Natural killer cell (primary cell): ENCODE results near the gene GABRB3. TPM values are rescaled to one million over a fixed set of nuclear protein-coding genes. Genes with fewer than 3 reads are reported as not detected.

Experiments used
- ATAC-seq, 3 donors: fragments of 150-1000 bp in 2 of 3; fragments of 200-7000 bp in 1 of 3; cut with Tn5 transposase; 1 replicate in 1 of 3; 2 replicates in 2 of 3; pipeline ENCODE4 v1.10.0; 2021; ENCODE audit warnings: mild to moderate bottlenecking in 2 of 3, moderate library complexity in 2 of 3
- DNase-seq, 2 donors: peaks; one replicate each; pipeline versions ENCODE4 v3.0.0 to v3.0.0-alpha.2; 2013 to 2021; ENCODE audit warnings: mixed read lengths in 1 of 2
- H3K27ac ChIP-seq: one replicate; pipeline ENCODE4 v1.5.1; 2013; ENCODE audit warnings: mild to moderate bottlenecking, low read length
- H3K27me3 ChIP-seq: one replicate; pipeline ENCODE4 v1.6.1; 2013; ENCODE audit warnings: low read length; ENCODE audit not compliant: control insufficient read depth, insufficient read depth
- H3K36me3 ChIP-seq: one replicate; pipeline ENCODE4 v1.6.1; 2013; ENCODE audit warnings: low read length; ENCODE audit not compliant: control insufficient read depth, insufficient read depth
- H3K4me1 ChIP-seq: one replicate; pipeline ENCODE4 v1.6.1; 2013; ENCODE audit warnings: low read length; ENCODE audit not compliant: control insufficient read depth, insufficient read depth
- H3K4me3 ChIP-seq: one replicate; pipeline ENCODE4 v1.5.1; 2013; ENCODE audit warnings: low read length
- H3K9me3 ChIP-seq: one replicate; pipeline ENCODE4 v1.6.1; 2013; ENCODE audit warnings: low read length; ENCODE audit not compliant: control insufficient read depth, insufficient read depth
- H3K27ac Mint-ChIP-seq, 2 donors: one replicate each; pipeline ENCODE4 v1.8.0; 2022; ENCODE audit warnings: mild to moderate bottlenecking in 2 of 2, mixed read lengths in 2 of 2, moderate library complexity in 1 of 2
- H3K27me3 Mint-ChIP-seq, 2 donors: one replicate each; pipeline ENCODE4 v1.8.0; 2022; ENCODE audit warnings: low read depth in 2 of 2, mixed read lengths in 2 of 2
- H3K36me3 Mint-ChIP-seq: one replicate; pipeline ENCODE4 v1.8.0; 2022; ENCODE audit warnings: mixed read lengths
- H3K4me1 Mint-ChIP-seq, 2 donors: one replicate each; pipeline ENCODE4 v1.8.0; 2022; ENCODE audit warnings: mixed read lengths in 2 of 2
- H3K4me3 Mint-ChIP-seq: one replicate; pipeline ENCODE4 v1.8.0; 2022; ENCODE audit warnings: mild to moderate bottlenecking, moderate library complexity, mixed read lengths
- H3K9me3 Mint-ChIP-seq, 2 donors: one replicate each; pipeline ENCODE4 v1.8.0; 2022; ENCODE audit warnings: mixed read lengths in 2 of 2
- CTCF ChIP-seq: fragments of 200-600 bp; IDR thresholded peaks from one replicate; pipeline ENCODE4 v1.8.0; 2022; ENCODE audit warnings: antibody characterized with exemption
- WGBS: methylation state at CpG from one replicate; pipeline ENCODE4 v1.1.7; 2013; ENCODE audit warnings: missing lambda C conversion rate; ENCODE audit not compliant: insufficient coverage; 5-methylcytosine and 5-hydroxymethylcytosine counted together
- intact Hi-C: fragments of 100-400 bp; cut with micrococcal nuclease; formaldehyde crosslinking; loops from one replicate; pipeline ENCODE4 v1.14.2; 2022
- total RNA-seq, 4 donors: library from RNA; stranded (reverse); fragments of 120-200 nt in 1 of 4; gene quantifications; one replicate each; pipeline versions ENCODE4 v1.2.3 to v1.2.4, GENCODE V29; 2013 to 2022

Gene GABRB3
- total RNA-seq, 3 donors from 2014 or later (not counting 1 experiment from before 2014, with no cell fraction given): not detected

GRCh38 chr15:26739791-26740190, 33.1 kb downstream of the GABRB3 start:
- Histone ChIP-seq H3K27me3 (no peaks in the 10 kb centered on the region), H3K36me3 (no peaks in the 10 kb centered on the region), H3K9me3 (no peaks in the 10 kb centered on the region), H3K4me1 (no peaks in the 10 kb centered on the region), H3K4me3 (no peak overlapping the region), H3K27ac (no peak overlapping the region)
- WGBS: 68% methylated on average over 6 of the region's 7 CpGs
- no peaks in the 10 kb centered on the region for H3K4me1 Mint-ChIP-seq
- intact Hi-C loops: no loop called here
- H3K36me3 Mint-ChIP-seq: no peaks in the 10 kb centered on the region
- no peak overlapping the region for H3K4me3 Mint-ChIP-seq
- DNase-seq (no peak), ATAC-seq (no peak)
- H3K9me3 Mint-ChIP-seq: peaks cover 11 to 20% of the 10 kb centered on the region in 2 donors
- H3K27ac Mint-ChIP-seq: no peak overlapping the region
- TF ChIP-seq CTCF: no peak
- H3K27me3 Mint-ChIP-seq: no peaks in the 10 kb centered on the region

- no peaks in the 10 kb centered on the region for H3K4me1 ChIP-seq
Observed at GRCh38 chr15:26738996-26739395, 33.9 kb downstream of the GABRB3 start.

GRCh38 chr15:26736502-26737248, 36.2 kb downstream of the GABRB3 start:
- no peaks in the 10 kb centered on the region for H3K27me3 Mint-ChIP-seq
- H3K4me3 ChIP-seq: no peak overlapping the region
- no peaks in the 10 kb centered on the region for H3K36me3 Mint-ChIP-seq
- DNase-seq (no peak), ATAC-seq (no peak)
- H3K27ac Mint-ChIP-seq: no peak overlapping the region
- no peaks in the 10 kb centered on the region for H3K36me3 ChIP-seq
- H3K27me3 ChIP-seq: no peaks in the 10 kb centered on the region
- no peaks in the 10 kb centered on the region for H3K4me1 Mint-ChIP-seq
- H3K27ac ChIP-seq: no peak overlapping the region
- H3K4me3 Mint-ChIP-seq: no peak overlapping the region
- no peaks in the 10 kb centered on the region for H3K9me3 ChIP-seq
- H3K9me3 Mint-ChIP-seq: peaks cover 14 to 21% of the 10 kb centered on the region in 2 donors
- 73% methylated on average over 11 of the region's 11 CpGs for WGBS
- no peak for TF ChIP-seq CTCF
- intact Hi-C loops: no loop called here
- H3K4me1 ChIP-seq: no peaks in the 10 kb centered on the region

More at GRCh38 chr15:26738996-26739395, 33.9 kb downstream of the GABRB3 start:
- DNase-seq: no peak
- no peak for TF ChIP-seq CTCF
- Histone ChIP-seq H3K36me3 (no peaks in the 10 kb centered on the region), H3K27me3 (no peaks in the 10 kb centered on the region), H3K27ac (no peak overlapping the region), H3K9me3 (no peaks in the 10 kb centered on the region), H3K4me3 (no peak overlapping the region)
- no peaks in the 10 kb centered on the region for H3K27me3 Mint-ChIP-seq
- no peak overlapping the region for H3K27ac Mint-ChIP-seq
- no peaks in the 10 kb centered on the region for H3K36me3 Mint-ChIP-seq
- no peak overlapping the region for H3K4me3 Mint-ChIP-seq
- 90% methylated on average over 9 of the region's 9 CpGs for WGBS
- intact Hi-C loops: no loop called here
- peaks cover 11 to 20% of the 10 kb centered on the region in 2 donors for H3K9me3 Mint-ChIP-seq
- ATAC-seq: no peak
- no peaks in the 10 kb centered on the region for H3K4me1 Mint-ChIP-seq

- WGBS: 98% methylated on average over 4 of the region's 5 CpGs
- intact Hi-C loops: no loop called here
- Mint-ChIP-seq H3K27me3 (no peaks in the 10 kb centered on the region), H3K27ac (no peak overlapping the region), H3K4me1 (no peaks in the 10 kb centered on the region), H3K4me3 (no peak overlapping the region), H3K9me3 (peaks cover 14 to 26% of the 10 kb centered on the region in 2 donors), H3K36me3 (no peaks in the 10 kb centered on the region)
- DNase-seq: no peak
- Histone ChIP-seq H3K9me3 (peaks cover 4% of the 10 kb centered on the region), H3K36me3 (no peaks in the 10 kb centered on the region), H3K27ac (no peak overlapping the region), H3K4me3 (no peak overlapping the region), H3K27me3 (no peaks in the 10 kb centered on the region), H3K4me1 (no peaks in the 10 kb centered on the region)
- TF ChIP-seq CTCF: no peak
- no peak for ATAC-seq
Observed at GRCh38 chr15:26731965-26732364, 40.9 kb downstream of the GABRB3 start.
